Loucy (cell line): ENCODE results near the gene GNS.

Experiments
- EZH2phosphoT487 ChIP-seq: fragments of 200-600 bp; IDR thresholded peaks from 2 replicates; pipeline ENCODE4 v1.6.1; 2018; ENCODE audit warnings: antibody characterized with exemption, mild to moderate bottlenecking, moderate library complexity, borderline replicate concordance
- TF ChIP-seq, protein P1 (sequence below): fragments of 200-600 bp; sonication (generic); conservative IDR thresholded peaks from 2 replicates; pipeline ENCODE4 v1.5.1; 2014; ENCODE audit warnings: mild to moderate bottlenecking, antibody characterized with exemption, low read length

GRCh38 chr12:64694130-64695040, 64.8 kb downstream of the GNS start:
- TF ChIP-seq, protein P1, sequence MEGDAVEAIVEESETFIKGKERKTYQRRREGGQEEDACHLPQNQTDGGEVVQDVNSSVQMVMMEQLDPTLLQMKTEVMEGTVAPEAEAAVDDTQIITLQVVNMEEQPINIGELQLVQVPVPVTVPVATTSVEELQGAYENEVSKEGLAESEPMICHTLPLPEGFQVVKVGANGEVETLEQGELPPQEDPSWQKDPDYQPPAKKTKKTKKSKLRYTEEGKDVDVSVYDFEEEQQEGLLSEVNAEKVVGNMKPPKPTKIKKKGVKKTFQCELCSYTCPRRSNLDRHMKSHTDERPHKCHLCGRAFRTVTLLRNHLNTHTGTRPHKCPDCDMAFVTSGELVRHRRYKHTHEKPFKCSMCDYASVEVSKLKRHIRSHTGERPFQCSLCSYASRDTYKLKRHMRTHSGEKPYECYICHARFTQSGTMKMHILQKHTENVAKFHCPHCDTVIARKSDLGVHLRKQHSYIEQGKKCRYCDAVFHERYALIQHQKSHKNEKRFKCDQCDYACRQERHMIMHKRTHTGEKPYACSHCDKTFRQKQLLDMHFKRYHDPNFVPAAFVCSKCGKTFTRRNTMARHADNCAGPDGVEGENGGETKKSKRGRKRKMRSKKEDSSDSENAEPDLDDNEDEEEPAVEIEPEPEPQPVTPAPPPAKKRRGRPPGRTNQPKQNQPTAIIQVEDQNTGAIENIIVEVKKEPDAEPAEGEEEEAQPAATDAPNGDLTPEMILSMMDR, result no peak
- TF ChIP-seq EZH2phosphoT487, result no peak
